Measurements from ENCODE around the gene PRR3.

DNA sequence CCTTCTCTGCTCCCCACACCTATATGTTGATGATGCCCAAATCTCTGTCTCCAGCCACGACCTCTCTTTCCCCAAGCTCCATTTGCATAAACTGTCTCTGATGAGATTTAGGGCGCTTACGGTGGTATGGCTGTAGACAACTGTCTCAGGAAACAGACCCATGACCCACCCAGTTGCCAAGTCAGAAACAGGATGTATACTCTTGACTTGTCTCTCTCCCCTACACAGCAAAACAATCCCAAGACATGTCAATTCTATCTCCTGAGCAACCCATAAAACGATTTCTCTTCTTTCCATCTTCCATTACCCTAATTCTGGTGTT lies 14.7 kb upstream of the PRR3 start:
- no peak for TF ChIP-seq POLR2AphosphoS5 (IDR thresholded peaks at IDR 0.05; ENCODE audit: low read depth)
- TF ChIP-seq, protein P1, sequence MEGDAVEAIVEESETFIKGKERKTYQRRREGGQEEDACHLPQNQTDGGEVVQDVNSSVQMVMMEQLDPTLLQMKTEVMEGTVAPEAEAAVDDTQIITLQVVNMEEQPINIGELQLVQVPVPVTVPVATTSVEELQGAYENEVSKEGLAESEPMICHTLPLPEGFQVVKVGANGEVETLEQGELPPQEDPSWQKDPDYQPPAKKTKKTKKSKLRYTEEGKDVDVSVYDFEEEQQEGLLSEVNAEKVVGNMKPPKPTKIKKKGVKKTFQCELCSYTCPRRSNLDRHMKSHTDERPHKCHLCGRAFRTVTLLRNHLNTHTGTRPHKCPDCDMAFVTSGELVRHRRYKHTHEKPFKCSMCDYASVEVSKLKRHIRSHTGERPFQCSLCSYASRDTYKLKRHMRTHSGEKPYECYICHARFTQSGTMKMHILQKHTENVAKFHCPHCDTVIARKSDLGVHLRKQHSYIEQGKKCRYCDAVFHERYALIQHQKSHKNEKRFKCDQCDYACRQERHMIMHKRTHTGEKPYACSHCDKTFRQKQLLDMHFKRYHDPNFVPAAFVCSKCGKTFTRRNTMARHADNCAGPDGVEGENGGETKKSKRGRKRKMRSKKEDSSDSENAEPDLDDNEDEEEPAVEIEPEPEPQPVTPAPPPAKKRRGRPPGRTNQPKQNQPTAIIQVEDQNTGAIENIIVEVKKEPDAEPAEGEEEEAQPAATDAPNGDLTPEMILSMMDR (IDR thresholded peaks at IDR 0.05; ENCODE audit: insufficient read depth, low read length): no peak
- TF ChIP-seq, protein P2, sequence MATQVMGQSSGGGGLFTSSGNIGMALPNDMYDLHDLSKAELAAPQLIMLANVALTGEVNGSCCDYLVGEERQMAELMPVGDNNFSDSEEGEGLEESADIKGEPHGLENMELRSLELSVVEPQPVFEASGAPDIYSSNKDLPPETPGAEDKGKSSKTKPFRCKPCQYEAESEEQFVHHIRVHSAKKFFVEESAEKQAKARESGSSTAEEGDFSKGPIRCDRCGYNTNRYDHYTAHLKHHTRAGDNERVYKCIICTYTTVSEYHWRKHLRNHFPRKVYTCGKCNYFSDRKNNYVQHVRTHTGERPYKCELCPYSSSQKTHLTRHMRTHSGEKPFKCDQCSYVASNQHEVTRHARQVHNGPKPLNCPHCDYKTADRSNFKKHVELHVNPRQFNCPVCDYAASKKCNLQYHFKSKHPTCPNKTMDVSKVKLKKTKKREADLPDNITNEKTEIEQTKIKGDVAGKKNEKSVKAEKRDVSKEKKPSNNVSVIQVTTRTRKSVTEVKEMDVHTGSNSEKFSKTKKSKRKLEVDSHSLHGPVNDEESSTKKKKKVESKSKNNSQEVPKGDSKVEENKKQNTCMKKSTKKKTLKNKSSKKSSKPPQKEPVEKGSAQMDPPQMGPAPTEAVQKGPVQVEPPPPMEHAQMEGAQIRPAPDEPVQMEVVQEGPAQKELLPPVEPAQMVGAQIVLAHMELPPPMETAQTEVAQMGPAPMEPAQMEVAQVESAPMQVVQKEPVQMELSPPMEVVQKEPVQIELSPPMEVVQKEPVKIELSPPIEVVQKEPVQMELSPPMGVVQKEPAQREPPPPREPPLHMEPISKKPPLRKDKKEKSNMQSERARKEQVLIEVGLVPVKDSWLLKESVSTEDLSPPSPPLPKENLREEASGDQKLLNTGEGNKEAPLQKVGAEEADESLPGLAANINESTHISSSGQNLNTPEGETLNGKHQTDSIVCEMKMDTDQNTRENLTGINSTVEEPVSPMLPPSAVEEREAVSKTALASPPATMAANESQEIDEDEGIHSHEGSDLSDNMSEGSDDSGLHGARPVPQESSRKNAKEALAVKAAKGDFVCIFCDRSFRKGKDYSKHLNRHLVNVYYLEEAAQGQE (IDR thresholded peaks at IDR 0.05; ENCODE audit: insufficient replicate concordance, low read depth): no peak

Data from HL-60 (cell line).